Activated gamma-delta T cell treated with anti-CD3 and anti-CD28 coated beads, Interleukin-2, amount 50 U/mL, for 16 hours (primary cell): ENCODE results near the gene AFF3.
"Not testable (repeated sequence)": the region's sequence is repeated elsewhere in the genome, so short reads cannot be mapped to it uniquely, and the experiment has no call there.

Experiments used
- DNase-seq: peaks from one replicate; pipeline ENCODE4 v3.0.0-alpha.2; 2020; ENCODE audit warnings: low read depth

The AFF3 gene, protein sequence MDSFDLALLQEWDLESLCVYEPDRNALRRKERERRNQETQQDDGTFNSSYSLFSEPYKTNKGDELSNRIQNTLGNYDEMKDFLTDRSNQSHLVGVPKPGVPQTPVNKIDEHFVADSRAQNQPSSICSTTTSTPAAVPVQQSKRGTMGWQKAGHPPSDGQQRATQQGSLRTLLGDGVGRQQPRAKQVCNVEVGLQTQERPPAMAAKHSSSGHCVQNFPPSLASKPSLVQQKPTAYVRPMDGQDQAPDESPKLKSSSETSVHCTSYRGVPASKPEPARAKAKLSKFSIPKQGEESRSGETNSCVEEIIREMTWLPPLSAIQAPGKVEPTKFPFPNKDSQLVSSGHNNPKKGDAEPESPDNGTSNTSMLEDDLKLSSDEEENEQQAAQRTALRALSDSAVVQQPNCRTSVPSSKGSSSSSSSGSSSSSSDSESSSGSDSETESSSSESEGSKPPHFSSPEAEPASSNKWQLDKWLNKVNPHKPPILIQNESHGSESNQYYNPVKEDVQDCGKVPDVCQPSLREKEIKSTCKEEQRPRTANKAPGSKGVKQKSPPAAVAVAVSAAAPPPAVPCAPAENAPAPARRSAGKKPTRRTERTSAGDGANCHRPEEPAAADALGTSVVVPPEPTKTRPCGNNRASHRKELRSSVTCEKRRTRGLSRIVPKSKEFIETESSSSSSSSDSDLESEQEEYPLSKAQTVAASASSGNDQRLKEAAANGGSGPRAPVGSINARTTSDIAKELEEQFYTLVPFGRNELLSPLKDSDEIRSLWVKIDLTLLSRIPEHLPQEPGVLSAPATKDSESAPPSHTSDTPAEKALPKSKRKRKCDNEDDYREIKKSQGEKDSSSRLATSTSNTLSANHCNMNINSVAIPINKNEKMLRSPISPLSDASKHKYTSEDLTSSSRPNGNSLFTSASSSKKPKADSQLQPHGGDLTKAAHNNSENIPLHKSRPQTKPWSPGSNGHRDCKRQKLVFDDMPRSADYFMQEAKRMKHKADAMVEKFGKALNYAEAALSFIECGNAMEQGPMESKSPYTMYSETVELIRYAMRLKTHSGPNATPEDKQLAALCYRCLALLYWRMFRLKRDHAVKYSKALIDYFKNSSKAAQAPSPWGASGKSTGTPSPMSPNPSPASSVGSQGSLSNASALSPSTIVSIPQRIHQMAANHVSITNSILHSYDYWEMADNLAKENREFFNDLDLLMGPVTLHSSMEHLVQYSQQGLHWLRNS (N-terminal part only)

DNA sequence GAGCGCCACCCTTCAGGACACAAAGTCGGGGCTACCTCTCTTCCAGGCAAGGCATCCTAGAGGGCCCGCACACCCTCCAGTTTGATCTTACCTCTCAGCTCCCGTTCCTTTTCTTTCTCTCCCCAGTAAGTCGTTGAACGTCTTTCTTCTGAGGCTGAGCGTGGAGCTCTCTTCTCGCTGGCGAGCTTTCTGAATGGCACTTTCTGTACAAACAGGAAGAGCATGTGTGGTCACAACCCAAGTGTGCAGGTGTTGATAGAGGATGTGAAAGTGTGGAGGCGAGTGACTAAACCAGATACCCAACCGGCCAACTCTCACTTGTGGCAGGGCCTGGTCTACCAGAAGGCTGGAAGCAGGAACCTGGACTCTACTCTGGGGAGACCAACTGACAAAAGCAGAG is at the start of gene AFF3:
Gene AFF3, minus strand, starts transcription at position 198 of the 400 bp plus-strand sequence. CDS start 38,136 bp downstream, outside the sequence.
- DNase-seq, result peak; percentile 28

DNA sequence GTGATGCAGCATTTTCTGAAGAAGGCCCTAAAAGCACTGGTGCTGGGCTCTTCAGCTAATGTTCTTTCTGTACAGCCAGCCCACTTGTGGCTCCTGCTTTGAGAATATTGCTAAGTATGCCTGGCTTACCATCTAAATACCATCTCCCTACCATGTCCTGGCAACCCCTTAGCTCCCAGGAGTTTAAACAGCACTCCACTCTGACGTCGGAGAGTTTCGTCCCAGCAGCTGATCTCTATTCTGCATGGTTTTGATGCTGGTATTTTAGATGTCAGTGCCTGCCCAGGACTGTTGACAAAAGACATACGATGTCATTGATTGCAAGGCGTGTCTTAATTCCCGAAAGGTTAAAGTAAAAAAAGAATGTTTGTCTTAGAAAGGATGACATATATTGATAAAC is 47.0 kb upstream of the AFF3 start:
- no peak for DNase-seq

DNA sequence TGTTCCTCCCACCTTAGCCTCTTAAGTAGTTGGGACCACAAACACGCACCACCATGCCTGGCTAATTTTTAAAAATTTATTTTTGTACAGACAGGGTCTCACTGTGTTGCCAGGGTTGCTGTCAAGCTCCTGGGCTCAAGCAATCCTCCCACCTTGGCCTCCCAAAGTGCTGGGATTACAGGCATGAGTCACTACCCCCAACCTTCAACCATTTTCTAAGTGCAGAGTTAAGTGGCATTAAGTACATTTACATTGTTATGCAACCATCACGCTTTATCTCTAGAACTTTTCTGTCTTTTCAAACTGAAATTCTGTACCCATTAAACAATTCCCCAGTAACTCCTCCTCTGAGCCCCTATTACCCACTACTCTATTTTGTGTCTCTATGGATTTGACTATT is 45.9 kb upstream of the AFF3 start:
- no peak for DNase-seq

DNA sequence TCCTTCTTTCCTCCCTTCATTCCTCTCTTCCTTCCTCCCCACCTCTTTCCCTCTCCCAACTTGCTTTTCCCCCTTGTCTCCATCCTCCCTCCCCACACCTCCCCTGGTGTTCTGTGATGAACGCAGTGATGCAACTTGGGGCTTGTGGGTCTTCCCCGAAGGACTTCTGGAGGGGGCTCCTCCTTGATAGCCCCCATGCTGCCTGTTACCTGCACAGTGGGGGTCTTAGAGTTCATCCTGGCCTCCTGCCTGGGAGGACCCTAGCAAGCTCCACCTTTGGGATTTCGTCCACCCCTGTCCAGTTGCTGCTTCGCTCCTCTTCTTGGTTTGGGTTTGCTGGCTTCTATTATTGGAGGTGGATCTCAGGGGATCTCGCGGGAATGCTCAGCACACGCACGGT is 43.7 kb upstream of the AFF3 start:
- DNase-seq, result no peak

DNA sequence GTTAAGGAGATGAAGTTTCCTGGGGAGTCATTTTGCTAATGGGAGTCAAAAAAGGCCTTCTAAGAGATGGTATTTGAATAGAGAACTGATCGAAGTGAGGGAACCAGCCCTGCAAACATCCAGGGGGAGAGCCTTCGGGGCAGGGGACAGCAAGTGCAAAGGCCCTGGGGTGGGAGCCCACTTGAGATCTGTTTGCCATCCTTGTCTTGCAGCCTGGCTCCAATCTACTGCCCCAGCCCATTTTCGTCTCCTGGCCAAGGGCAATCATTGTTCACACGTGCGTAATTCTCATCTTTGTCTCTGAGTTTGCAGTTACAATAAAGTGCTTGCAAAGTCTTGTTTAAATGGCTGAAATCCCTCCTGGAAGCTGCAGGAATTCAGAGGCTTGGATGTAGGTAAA is 43.1 kb upstream of the AFF3 start:
- no peak for DNase-seq

DNA sequence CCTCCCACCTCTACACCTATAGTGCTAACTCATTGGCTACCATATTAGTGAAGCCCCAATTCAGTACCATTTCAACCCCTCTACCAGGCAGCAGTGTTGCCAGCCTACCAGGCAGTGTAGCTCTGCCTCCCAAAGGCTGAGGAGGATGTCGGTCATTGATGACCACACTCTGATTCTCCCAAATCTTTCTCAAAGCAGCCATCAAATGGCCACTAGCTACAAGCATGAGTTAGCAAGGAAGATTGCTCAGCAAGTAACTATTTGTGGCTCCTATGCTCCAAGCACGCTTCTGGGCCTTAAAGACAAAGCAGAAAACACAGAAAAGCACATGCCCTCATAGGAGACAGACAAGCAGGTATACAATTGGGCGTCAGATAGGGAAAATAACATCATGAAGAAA is 42.7 kb upstream of the AFF3 start:
- no peak for DNase-seq

DNA sequence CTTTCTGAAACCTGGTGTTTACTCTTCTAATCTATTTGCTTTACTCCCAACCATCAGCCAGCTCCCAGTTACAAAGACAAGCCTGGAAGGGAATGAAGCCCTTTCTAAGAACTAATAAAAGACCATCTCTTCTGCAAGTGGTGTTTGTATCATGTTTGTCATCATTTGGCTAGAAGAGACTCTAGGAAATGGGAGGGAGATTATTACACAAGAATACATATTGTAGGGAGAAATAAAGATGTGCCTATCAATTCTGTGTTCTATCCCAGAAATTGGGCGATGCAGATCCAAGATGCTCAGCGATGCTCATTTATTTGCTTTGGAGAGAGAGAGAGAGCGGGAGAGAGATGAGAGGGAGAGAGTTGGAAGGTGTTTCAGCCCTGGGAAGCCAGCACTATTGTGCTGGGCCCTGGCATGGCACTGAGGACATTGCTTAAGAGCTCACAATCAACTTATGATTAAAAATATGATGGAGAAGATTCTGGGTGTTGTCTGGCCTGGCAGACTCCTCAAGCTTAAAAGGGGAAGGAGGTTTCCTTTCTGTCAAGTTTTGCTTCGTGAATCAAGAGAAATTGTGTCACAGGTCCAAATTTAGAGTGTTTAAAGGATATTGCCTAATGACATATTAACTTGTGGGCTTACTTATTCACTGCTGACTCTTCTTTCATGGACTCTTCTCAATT is 41.8 kb upstream of the AFF3 start:
- no peak for DNase-seq

DNA sequence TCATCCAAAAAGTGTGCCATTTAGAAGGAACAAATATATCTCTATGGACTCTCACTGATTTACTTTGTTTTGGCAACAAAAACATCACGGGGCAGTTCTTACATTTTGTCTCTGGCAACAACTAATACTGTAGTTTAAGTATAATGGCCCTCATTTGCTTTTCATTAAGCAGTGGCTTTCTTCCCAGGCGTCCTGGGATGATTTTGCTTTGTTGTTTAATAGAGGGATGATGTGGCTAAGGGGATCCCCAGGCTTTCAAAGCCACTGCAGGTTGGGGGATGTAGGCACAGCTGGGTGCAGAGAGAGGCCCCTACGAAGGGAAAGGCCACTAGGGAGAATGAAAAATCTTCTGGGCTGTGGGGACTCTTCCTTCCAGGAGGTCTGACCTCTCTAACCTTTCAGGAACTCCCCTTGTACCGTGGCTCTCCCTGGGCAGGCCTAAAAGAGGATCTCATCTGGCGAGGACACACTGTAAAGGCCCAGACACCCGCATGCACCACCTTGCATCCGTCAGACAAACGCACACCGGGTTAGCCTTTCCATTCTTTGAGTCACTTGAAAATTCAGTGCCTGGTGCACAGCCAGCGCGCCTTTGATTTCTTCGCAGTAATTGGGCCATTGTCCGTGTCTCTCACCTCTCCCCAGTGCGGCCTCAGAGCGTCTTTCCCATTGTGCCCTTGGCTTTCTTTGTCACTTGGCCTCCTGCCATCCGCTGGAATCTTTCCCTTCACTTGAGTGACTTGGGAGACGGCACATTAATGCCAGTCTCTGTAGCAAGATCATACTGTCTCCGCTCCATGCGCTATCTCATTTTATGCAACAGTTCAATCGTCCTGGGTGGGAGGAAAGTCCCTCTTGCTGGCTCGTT is 40.3 kb upstream of the AFF3 start:
- no peak for DNase-seq

DNA sequence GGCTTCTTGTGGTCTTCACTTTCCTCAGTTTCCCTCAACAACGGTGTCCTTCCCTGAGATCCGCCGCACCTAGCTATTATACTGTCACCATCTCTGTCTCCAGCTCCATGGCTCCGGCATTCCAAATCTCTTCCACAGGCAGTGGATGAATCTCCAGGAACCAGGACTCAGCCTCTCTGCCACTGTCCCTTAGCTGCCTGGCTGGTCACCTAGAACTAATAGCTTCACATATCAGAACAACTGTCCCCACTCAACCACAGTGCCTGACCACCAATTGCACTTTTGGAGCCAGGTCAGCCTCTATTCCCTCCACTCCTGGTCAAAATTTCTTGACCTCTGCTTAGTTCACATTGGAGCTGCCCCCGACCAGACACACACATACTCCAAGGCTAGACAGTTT is 38.1 kb upstream of the AFF3 start:
- DNase-seq, result no peak

DNA sequence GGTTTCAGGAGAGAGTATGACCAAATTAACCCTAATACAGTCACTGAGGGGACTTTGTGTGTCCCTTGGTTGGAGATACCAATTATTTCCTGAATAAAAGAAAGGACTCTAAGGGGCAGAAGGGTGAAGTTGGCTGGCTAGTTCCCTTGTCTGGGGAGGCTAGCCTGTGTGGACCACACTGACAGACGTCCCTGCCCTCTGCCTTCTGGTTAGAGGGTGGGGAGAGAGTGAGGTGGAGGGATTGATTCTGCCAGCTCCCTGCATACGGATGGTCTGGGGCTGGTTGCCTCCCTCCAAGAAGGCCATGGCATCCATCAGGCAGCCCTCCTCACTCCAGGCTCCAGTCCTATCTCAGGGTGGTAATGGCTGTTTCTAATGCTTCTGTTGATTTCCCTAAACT is 37.4 kb upstream of the AFF3 start:
- no peak for DNase-seq

DNA sequence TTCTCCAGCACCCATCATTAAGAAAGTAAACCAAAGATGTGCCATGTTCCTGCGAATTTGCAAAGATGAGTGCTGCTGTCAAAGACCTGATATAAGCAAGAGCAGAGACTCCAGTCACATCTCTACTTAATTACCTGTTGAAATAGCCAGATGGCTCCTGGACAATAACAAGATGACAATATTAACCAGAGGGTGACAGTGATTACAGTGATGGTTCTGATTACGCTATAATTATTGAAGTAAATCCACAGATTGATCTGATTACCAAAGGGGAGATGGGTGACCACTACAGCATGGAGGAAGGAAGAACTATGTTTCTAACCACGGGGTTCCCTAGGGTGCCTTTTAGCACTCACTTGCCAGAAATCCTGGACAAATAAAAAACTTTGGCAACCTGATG is 36.5 kb upstream of the AFF3 start:
- no peak for DNase-seq

DNA sequence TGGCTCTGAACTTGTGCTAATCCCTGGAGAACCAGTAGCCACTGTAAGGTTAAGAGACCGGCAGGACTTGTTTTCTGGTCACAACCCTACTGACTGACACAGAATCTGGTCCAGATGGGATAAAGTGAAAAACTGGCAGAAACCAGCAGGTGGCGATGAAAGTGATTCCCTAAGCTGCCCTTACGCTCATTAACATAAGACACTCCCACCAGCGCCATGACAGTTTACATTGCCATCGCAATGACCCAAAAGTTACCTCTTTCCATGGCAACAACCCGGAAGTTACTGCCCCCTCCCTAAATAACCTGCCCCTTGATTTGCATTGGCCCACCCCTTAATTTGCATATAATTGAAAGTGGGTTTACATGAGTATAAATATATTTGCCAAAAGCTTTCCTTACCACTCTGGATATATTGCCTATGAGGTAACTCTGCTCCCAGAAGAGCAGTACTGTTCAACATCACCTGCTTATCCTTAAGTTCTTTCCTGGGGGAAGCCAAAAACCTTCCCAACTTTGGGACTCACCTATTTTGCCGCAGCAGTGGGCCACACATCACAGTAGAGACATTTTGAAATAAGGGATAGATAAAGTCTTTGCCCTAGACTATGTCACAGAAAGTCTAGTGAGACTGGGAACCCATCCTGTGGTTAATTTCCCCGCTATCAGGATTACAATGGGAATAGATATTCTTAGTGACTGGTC is 35.8 kb upstream of the AFF3 start:
- DNase-seq, result no peak

DNA sequence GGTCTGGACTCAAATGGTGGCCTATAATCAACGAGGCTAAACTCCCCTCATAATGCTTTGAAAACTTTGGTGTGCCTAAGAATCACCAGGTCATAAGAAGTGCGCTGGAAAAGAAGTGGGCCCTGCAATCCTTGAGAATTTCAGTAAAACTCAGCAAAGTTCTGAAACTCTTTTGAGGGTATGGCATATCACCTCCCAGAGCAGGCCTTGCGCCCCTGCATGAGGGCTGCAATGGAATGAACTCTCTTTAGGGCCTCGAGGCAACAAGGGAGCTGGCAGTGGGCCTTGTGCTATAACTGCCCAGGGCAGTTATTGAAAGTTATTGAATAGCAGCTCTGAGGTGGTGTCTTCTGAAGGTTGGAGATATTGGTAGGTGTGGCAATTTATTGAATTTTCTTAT is 34.5 kb upstream of the AFF3 start:
- DNase-seq, result no peak

DNA sequence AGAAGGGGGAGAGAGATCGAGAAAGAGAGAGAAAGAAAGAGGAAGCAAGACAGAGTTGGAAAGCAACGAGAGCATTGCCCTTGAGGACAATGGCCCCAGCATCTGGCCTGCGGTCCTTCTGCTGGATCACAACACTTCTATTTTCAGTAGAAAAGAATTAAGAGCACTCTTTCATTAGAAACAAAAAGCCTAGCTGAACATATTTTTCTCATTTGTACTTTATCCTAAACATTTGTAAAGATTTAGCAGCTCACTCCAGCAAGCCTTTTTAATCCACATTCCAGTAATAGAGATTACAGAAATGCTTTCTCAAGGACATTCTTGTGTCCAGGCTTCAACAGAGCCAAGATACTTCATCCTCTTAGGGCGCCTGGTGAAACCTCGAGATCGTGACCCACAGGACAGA is 31.6 kb upstream of the AFF3 start:
- DNase-seq, result no peak

DNA sequence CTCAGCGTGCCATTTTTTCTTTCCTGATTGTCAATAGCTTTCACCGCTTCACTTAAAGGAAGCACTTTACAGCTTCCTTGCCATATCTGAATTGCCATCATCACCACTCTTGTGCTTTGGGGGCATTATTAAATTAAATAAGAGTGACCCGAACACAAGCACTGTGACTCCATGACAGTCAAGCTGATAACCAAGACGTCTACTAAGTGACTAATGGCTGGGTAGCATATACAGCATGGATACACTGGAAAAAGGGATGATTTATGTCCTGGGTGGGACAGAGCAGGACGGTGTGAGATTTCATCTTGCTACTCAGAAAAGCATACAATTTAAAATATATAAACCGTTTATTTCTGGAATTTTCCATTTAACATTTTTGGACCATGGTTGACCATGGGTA is 24.3 kb upstream of the AFF3 start:
- DNase-seq, result no peak

DNA sequence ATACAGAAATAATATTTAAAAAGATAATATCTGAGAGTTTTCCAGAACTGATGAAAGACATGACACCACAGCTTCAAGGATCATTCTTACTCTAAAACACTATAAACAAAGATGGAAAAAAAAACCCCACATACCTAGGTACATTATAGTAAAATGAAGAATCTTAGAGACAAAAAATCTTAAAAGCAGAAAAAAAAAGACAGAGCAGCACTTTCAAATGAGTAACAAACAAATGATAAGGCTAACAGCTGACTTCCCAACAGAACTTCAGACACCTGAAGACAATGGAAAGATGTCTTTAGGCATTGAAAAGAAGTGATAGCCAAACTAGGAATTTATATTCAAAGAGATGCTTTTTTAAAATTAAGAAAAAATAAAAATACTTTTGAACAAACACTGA is 21.2 kb upstream of the AFF3 start:
- DNase-seq, result no peak

DNA sequence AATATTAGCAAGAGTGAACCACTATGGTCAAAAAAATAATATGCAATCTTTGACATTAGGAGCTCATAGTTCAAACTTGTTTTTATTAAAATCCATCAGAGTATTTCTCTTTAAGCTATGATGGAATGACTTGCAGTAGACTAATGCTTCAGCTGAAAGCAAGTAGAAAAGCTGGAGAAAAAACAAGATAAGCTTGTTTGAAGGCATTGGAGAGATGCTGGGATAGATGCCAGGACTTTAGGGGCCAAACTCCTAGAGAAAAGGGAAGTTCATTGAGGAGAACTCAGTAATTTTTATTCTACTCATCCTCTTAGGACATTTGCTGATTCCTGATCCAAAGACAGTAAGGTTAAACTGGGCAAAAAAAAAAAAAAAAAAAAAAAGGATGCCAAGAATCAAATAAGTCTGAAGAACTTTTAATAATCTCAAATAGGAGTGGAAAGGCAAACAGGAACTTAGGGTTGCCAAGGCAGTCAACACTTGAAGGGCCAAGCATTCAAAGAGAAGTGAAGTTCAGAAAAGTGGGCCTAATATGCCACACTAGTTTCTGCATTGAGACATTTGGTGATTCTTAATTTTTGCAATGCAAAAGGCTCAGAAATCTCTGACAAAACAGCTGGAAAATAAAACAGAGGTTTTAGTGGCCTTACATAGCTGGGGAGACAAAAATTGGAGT is 19.7 kb upstream of the AFF3 start:
- no peak for DNase-seq

DNA sequence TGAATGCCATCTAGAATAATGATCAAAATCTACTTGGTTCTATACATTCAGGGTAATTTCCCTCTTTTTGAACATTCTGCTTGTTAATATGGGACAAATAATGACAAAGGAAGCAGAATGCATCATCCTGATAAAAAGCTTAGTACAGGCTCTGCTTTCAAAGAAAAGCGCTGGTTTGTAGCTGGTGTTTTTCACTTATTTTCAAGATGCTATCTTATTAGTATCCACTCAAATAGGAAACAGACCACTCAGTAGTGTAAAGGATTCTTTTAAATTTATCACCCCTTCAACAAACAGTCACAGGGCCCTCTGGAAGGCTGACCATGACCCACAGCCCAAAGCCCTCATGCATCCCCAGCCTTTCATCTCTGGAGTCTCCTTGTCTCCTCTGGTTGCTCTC is 18.0 kb upstream of the AFF3 start:
- no peak for DNase-seq

DNA sequence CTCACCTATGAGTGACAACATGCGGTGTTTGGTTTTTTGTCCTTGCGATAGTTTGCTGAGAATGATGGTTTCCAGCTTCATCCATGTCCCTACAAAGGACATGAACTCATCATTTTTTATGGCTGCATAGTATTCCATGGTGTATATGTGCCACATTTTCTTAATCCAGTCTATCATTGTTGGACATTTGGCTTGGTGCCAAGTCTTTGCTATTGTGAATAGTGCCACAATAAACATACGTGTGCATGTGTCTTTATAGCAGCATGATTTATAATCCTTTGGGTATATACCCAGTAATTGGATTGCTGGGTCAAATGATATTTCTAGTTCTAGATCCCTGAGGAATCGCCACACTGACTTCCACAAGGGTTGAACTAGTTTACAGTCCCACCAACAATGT is 9.4 kb upstream of the AFF3 start:
- DNase-seq, result not testable (repeated sequence)

DNA sequence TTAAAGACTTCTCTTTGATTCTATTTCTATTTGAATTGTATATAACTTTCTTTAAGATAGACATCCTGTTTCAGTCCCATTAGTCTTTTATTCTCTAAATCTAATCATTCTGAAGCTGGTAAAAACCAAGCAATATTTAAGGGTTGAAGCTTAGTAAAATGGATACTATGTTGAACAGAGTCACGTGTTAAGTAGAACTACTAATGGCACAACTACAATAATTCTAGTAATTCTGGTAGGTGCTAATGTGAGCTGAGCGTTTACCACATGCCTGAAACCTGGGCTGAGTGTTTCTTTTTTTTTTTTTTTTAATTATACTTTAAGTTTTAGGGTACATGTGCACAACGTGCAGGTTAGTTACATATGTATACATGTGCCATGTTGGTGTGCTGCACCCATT is 8.9 kb upstream of the AFF3 start:
- no peak for DNase-seq
